ENCODE results near the gene PRAC1.

DNA sequence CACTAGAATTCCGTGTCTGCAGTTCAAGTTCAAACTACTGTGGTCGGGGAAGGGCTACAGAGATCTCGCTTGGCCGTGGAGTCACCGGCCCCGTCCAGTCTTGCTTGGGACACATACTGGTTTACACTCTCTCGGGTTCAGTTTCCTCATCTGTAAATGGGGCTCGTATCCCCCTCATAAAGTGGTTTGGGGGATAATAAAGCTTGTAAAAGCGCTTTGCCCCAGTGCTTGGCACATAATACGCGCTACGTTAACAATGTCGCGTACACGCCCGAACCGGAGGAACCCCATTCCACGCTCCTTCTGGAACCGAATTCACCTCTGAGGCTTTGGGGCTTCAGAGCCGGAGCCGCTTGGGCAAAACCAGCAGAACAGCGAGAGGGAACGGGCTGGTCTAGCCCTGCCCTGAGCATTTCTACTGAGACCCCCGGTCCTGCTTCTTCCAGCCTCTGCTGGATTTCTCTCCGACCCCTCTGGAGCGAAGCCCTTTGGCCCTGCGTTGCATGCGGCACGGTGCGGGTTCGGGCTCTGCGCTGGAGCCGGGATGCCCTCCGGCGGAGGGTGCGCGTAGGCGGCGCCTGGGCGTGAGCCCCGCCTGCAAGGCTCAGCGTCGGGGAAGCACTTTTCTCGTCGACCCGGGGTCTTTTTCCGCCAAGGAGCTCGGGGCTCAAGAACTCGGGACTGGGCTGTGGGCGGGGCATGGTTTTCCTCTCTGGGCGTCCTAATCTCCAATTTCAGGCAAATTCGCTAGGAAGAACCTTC lies 32.4 kb upstream of the PRAC1 start:
- TF ChIP-seq, protein P1, sequence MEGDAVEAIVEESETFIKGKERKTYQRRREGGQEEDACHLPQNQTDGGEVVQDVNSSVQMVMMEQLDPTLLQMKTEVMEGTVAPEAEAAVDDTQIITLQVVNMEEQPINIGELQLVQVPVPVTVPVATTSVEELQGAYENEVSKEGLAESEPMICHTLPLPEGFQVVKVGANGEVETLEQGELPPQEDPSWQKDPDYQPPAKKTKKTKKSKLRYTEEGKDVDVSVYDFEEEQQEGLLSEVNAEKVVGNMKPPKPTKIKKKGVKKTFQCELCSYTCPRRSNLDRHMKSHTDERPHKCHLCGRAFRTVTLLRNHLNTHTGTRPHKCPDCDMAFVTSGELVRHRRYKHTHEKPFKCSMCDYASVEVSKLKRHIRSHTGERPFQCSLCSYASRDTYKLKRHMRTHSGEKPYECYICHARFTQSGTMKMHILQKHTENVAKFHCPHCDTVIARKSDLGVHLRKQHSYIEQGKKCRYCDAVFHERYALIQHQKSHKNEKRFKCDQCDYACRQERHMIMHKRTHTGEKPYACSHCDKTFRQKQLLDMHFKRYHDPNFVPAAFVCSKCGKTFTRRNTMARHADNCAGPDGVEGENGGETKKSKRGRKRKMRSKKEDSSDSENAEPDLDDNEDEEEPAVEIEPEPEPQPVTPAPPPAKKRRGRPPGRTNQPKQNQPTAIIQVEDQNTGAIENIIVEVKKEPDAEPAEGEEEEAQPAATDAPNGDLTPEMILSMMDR (conservative IDR thresholded peaks at IDR 0.05; ENCODE audit: low read length) = no peak
- TF ChIP-seq EZH2phosphoT487 (IDR thresholded peaks at IDR 0.05; ENCODE audit: borderline replicate concordance, low read depth, low read length) = no peak

All from OCI-LY7 (cell line).